WERI-Rb-1 (cell line): ENCODE measurements around the gene PRIMPOL.
"Not testable (repeated sequence)": the region's sequence is repeated elsewhere in the genome, so short reads cannot be mapped to it uniquely, and the experiment has no call there.

Experiments
- DNase-seq: peaks from one replicate; pipeline ENCODE4 v3.0.0-alpha.2; 2020
- H3K27ac ChIP-seq: fragments of 250-450 bp; sonication (Bioruptor Pico); 2 replicates; pipeline ENCODE4 v1.5.1; 2020; ENCODE audit warnings: mild to moderate bottlenecking, moderate library complexity
- H3K27me3 ChIP-seq: fragments of 250-450 bp; sonication (Bioruptor Pico); 2 replicates; pipeline ENCODE4 v1.5.1; 2021; ENCODE audit warnings: mild to moderate bottlenecking, low read depth, moderate library complexity; ENCODE audit not compliant: insufficient read depth, severe bottlenecking
- H3K36me3 ChIP-seq: fragments of 250-450 bp; sonication (Bioruptor Pico); 2 replicates; pipeline ENCODE4 v1.5.1; 2020; ENCODE audit warnings: mild to moderate bottlenecking, moderate library complexity
- H3K4me3 ChIP-seq: 2 replicates; pipeline ENCODE4 v1.5.1; 2011; ENCODE audit warnings: low read depth, mild to moderate bottlenecking, control low read depth, low read length
- H3K9me3 ChIP-seq: fragments of 250-450 bp; sonication (Bioruptor Pico); 2 replicates; pipeline ENCODE4 v1.5.1; 2021; ENCODE audit warnings: mild to moderate bottlenecking, moderate library complexity; ENCODE audit not compliant: severe bottlenecking
- CTCF ChIP-seq: IDR thresholded peaks from 2 replicates; pipeline ENCODE4 v1.5.1; 2011; ENCODE audit warnings: low read depth, mild to moderate bottlenecking, control low read depth, inconsistent platforms, low read length

The PRIMPOL gene

DNA sequence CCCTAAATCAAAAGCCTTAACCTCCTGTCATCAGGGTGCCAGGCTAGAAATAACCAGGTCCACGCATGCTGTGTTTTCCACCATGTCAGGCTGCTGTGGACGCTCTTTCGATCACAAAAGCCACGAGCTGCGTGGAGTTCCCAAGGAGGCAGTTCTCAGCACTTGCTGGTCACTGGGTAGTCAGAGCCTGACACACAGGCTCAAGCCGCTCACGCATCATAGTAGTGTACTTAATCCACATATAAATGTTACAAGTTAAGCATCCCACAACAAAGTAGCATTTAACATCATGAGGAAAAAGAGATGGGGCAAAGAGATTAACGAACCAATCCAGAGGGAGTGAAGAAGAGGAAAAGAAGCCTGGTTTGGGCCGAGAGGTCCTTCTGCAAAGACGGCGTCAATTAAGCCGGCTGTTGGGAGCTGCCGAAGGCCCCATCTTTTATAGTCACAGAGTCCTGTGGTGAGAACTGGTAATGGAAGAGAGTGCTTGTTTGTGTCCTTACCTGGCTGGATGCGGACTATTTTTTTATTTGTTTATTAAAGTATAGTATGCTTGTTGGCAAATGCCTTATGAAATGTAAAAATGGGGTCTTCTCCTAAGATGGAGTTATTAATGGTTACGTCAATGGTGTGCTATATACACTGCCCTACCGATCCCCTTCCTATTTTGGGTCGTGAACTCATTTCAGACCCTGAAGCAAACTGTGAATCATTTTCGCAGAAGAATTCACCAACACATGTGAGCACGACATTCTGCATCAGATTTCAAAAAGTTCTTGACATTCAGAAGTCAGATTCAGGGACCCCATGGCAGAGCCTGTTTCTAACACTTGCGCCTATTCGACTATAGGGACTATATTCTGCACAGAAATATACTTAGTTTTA lies 675 bp downstream of the PRIMPOL start:
- peak overlapping the region; percentile 99 for H3K27ac ChIP-seq
- H3K9me3 ChIP-seq: no peaks in the 10 kb centered on the region
- peaks cover 19% of the 10 kb centered on the region for H3K36me3 ChIP-seq
- peak overlapping the region; percentile 58 for H3K4me3 ChIP-seq
- no peak for TF ChIP-seq CTCF
- no peaks in the 10 kb centered on the region for H3K27me3 ChIP-seq
- DNase-seq: peak; percentile 60

- Histone ChIP-seq H3K27ac (no peak overlapping the region), H3K9me3 (no peaks in the 10 kb centered on the region), H3K4me3 (no peak overlapping the region), H3K36me3 (peaks cover 9% of the 10 kb centered on the region), H3K27me3 (no peaks in the 10 kb centered on the region)
- TF ChIP-seq CTCF: no peak
- DNase-seq: no peak
Measured at GRCh38 chr4:184651899-184652298, 2.4 kb downstream of the PRIMPOL start.

- peaks cover 12% of the 10 kb centered on the region for H3K36me3 ChIP-seq
- not testable (repeated sequence) for H3K27me3 ChIP-seq, DNase-seq, H3K4me3 ChIP-seq, H3K27ac ChIP-seq, H3K9me3 ChIP-seq
Measured at GRCh38 chr4:184652681-184653080, 3.1 kb downstream of the PRIMPOL start.

DNA sequence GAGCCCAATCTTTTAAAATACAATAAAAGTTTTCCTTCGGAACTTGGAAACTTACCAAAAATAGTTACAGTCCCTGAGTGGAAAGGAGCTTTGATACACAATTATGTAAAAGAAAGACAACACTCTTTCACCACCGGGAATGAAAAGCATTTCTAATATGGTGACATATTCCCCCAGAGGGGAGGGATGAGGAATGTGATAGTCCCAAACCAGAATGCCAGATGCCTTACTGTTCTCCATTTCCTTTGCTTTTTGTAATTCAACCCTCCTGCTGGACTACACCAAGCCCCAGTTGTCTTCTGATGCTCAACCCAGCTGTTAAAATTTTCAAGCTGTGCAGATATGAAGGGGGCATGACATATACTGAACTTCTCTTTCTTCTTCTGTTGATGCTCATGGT lies 4.1 kb downstream of the PRIMPOL start:
- no peaks in the 10 kb centered on the region for H3K27me3 ChIP-seq
- no peaks in the 10 kb centered on the region for H3K9me3 ChIP-seq
- H3K36me3 ChIP-seq: peaks cover 12% of the 10 kb centered on the region
- no peak overlapping the region for H3K4me3 ChIP-seq
- no peak for DNase-seq
- TF ChIP-seq CTCF: no peak
- no peak overlapping the region for H3K27ac ChIP-seq

- no peak overlapping the region for H3K27ac ChIP-seq
- H3K9me3 ChIP-seq: no peaks in the 10 kb centered on the region
- no peaks in the 10 kb centered on the region for H3K27me3 ChIP-seq
- peaks cover 22% of the 10 kb centered on the region for H3K36me3 ChIP-seq
- DNase-seq: no peak
- H3K4me3 ChIP-seq: no peak overlapping the region
- TF ChIP-seq CTCF: no peak
Measured at GRCh38 chr4:184655889-184656869, 6.6 kb downstream of the PRIMPOL start.

- Histone ChIP-seq H3K9me3 (no peaks in the 10 kb centered on the region), H3K4me3 (no peak overlapping the region), H3K36me3 (peaks cover 26% of the 10 kb centered on the region), H3K27ac (no peak overlapping the region), H3K27me3 (no peaks in the 10 kb centered on the region)
- DNase-seq: no peak
- TF ChIP-seq CTCF: no peak
Measured at GRCh38 chr4:184657144-184657543, 7.6 kb downstream of the PRIMPOL start.

DNA sequence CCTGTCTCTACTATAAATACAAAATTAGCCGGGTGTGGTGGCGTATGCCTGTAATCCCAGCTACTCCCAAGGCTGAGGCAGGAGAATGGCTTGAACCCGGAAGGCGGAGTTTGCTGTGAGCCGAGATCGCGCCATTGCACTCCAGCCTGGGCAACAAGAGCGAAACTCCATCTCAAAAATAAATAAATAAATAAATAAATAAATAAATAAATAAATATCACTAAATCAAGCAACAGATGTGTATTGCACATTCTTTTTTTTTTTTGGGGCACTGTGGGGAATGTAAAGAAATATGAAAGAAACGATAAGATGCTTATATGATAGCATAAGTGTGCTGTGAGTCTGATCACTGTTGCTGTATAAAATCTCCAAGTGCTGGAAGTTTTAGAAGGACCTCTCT lies 8.3 kb downstream of the PRIMPOL start:
- H3K4me3 ChIP-seq, H3K27me3 ChIP-seq, H3K27ac ChIP-seq, H3K9me3 ChIP-seq, DNase-seq: not testable (repeated sequence)
- peaks cover 26% of the 10 kb centered on the region for H3K36me3 ChIP-seq
